GM20000 (cell line): ENCODE data around the gene ZNF771.
"Not testable (repeated sequence)": the region's sequence is repeated elsewhere in the genome, so short reads cannot be mapped to it uniquely, and the experiment has no call there.

Experiments
- DNase-seq: peaks from one replicate; pipeline ENCODE4 v3.0.0; 2012; ENCODE audit warnings: low spot score
- CTCF ChIP-seq: IDR thresholded peaks from 2 replicates; pipeline ENCODE4 v1.5.1; 2012; ENCODE audit warnings: mild to moderate bottlenecking, control low read depth; ENCODE audit errors: extremely low read depth, missing control alignments

The ZNF771 gene

GRCh38 chr16:30444231-30445148 is 37.1 kb downstream of the ZNF771 start:
- no peak for DNase-seq

GRCh38 chr16:30445149-30445407 is 37.7 kb downstream of the ZNF771 start:
- no peak for TF ChIP-seq CTCF
- no peak for DNase-seq

More at GRCh38 chr16:30444231-30445148, 37.1 kb downstream of the ZNF771 start:
- TF ChIP-seq CTCF, result no peak

GRCh38 chr16:30445408-30446202 is 38.2 kb downstream of the ZNF771 start, which contains the start of gene SEPHS2:
SEPHS2 (minus strand) TSS chr16:30445874; CDS start chr16:30445727, 147 bp downstream.
- peak; percentile 94 for DNase-seq
- peak; percentile 44 for TF ChIP-seq CTCF

- DNase-seq, result no peak
- TF ChIP-seq CTCF, result no peak
Observed at GRCh38 chr16:30446203-30446595, 38.8 kb downstream of the ZNF771 start.

GRCh38 chr16:30447512-30448226 is 40.3 kb downstream of the ZNF771 start:
- no peak for TF ChIP-seq CTCF
- no peak for DNase-seq

GRCh38 chr16:30449116-30449435 is 41.7 kb downstream of the ZNF771 start:
- DNase-seq, result no peak
- no peak for TF ChIP-seq CTCF

GRCh38 chr16:30452709-30453580 is 45.5 kb downstream of the ZNF771 start:
- DNase-seq, result not testable (repeated sequence)
